CD4-positive, alpha-beta T cell treated with Interleukin-12 subunit alpha and Interleukin-12 subunit beta, for 1 hour (primary cell): ENCODE data around the gene NECAB2.

Experiments
- DNase-seq: peaks from one replicate; pipeline ENCODE4 v3.0.0-alpha.2; 2020

Gene NECAB2

DNA sequence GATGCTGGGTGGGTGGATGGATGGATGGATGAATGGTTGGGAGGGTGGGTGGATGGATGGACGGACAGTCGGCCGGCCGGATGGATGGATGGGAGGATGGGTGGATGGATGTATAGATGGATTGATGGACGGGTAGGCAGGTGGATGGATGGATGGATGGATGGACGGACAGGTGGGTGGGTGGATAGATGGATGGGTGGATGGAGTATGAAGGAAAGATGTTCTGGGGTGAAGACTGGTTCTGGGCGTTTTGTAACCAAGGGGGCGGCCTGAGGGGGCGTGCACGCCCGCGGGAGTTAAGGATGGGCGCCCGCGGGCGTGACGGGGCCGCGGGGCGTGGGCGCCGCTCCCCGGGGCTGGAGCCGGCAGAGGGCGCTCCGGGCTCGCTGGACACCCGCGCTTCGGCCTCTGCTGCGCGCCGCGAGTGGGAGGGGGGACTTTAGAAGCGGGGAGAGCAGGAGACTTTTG lies at the start of gene NECAB2:
TSS of gene NECAB2 (plus strand) at position 407 of the 468 bp plus-strand sequence. CDS start 405 bp downstream, outside the sequence.
- no peak for DNase-seq

- no peak for DNase-seq
These were observed 47.1 kb upstream of the NECAB2 start for GRCh38 chr16:83920894-83921491.

GRCh38 chr16:83923581-83924365 lies 44.3 kb upstream of the NECAB2 start:
- no peak for DNase-seq

GRCh38 chr16:83924686-83925085 lies 43.4 kb upstream of the NECAB2 start:
- no peak for DNase-seq

DNA sequence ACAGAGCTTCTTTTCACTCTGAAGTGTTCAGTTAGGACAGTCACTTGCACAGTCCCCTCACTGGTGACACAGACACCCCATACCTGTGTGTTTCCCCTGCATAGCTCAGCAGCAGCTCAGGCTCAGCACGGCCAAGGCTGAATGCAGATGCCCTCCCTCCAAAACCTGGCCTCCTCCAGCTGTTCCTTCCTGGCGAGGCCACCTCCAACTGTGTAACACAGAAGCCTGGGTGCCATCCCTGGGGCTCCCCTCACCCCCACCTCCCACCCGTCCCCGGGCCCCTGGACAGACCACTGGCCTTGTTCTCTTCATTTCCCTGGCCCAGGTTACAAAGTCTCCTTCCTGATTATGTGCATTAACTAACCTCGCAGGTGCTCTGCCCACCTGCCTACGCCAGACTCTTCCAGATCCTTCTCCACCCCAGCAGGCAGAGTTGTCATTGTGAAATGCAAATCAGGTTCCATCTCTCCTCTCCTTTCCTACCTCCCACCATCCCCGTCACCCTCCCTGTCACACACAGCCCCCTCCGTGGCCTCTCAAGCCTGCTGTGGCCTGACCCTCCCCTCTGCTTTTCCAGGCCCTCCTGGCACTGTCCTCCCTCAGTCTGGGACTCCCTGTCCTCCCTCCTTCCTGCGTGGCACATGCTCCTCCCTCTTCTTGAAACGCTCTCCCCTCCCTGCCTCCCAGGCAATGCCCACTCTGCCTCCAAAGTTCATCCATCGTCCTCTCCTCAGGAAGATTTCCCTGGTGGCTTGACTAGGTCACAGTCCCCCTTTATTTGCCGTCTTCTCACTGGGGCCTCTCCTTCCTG lies 42.7 kb upstream of the NECAB2 start:
- no peak for DNase-seq

DNA sequence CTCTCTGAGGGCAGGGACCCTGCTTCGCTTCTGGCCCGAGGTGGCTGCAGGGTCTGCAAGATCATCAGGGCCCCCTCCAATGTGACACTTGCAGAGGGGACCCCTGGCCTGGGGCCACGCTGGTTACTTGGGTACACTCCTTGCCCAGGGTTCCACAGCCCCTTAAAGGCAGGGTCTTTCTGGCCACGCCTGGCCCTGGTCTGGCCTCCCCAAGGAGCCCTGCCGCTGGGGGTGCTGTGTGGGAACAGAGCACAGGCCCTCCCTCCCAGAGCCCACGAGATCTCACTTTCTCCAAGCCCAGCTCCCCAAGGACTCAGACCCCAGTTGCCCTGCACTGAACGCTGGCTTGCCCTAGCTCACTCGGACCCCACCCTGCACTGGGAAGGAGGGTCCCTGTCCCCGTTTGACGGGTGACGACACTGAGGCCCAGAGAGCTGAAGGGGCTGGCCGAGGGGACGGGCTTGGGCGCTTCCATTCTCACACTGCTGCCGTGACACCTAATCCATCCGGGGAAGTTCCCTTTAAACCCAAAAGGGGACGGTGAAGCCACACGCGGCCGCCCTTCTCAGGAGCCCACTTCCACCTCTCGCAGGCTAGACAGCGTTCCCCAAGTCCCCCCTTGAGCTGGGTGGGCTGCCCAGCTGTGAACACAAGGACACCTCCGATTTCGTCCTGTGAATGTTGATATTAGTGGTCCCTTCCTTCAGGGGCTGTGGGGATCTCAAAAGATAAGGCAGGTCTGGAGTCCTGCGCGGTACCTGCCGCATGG lies 41.9 kb upstream of the NECAB2 start:
- no peak for DNase-seq

DNA sequence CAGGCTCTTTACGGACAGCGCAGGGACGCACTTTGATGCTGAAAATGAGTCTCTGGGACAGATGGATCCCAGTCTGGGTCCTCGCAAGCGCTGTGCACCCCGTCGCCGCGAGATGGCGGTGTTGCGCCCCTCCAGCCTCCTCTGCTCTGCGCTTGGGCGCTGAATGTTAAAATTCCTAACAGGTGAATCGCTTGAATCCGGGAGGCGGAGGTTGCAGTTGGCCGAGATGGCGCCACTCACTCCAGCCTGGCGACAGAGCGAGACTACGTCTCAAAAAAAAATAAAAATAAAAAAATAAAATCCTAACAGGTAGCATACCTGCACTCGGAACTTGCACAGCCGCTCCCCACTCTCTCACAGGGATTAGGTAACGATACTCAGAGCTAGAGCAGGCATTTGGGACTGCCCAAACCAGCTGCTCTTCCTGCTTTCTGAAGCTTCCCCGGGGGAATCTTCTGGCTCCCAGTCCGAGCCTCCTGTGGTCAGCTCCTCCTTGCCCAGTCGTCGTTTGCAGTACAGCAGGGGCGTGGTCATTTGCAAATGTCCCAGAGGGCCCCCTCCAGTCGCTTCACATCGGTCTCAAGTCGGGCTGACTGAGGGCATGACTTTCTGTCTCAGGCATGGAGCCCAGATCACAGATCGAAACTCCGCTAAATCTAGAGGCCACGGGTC lies 41.2 kb upstream of the NECAB2 start:
- peak; percentile 46 for DNase-seq

GRCh38 chr16:83928341-83929055 lies 39.5 kb upstream of the NECAB2 start:
- DNase-seq: no peak

GRCh38 chr16:83929811-83930555 lies 38.1 kb upstream of the NECAB2 start:
- no peak for DNase-seq

- no peak for DNase-seq
These were observed 37.1 kb upstream of the NECAB2 start for GRCh38 chr16:83930730-83931500.

DNA sequence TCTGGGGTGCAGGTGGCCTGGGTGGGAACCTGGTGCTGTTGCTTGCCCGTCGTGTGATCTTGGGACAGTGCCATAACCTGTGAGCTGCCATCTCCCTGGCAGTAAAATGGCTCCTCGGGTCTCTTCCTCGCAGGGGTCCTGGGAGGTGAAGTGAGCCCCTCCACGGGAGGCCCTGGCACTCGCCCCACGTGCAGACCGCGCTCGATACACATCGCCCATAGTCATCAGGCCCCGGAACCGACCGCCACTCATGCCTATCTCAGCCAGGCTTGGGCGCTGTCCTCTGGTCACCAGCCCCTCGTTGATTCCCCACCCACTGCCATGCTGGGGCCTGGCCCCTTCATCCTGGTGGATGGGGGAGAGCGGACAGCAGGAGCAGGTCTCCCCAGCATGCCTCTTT lies 36.5 kb upstream of the NECAB2 start:
- no peak for DNase-seq

- no peak for DNase-seq
These were observed 35.7 kb upstream of the NECAB2 start for GRCh38 chr16:83932304-83932703.

- no peak for DNase-seq
These were observed 34.9 kb upstream of the NECAB2 start for GRCh38 chr16:83932955-83933673.

GRCh38 chr16:83933885-83934683 lies 34.0 kb upstream of the NECAB2 start:
- no peak for DNase-seq

GRCh38 chr16:83934684-83934977 lies 33.4 kb upstream of the NECAB2 start:
- no peak for DNase-seq

- DNase-seq: no peak
These were observed 32.8 kb upstream of the NECAB2 start for GRCh38 chr16:83935005-83935857.

GRCh38 chr16:83935858-83936255 lies 32.2 kb upstream of the NECAB2 start:
- DNase-seq: no peak
